Left ventricle myocardium inferior (tissue), 1 donor: ENCODE measurements around the gene CNN3. TPM values are rescaled to one million over a fixed set of nuclear protein-coding genes. Genes with fewer than 3 reads are reported as not detected.

Experiments
- DNase-seq: peaks from one replicate; pipeline ENCODE4 v3.0.0-alpha.2; 2020
- H3K27ac ChIP-seq: fragments of 200-600 bp; replicated peaks from 2 replicates; pipeline ENCODE4 v1.8.0; 2021
- H3K27me3 ChIP-seq: fragments of 200-600 bp; 2 replicates; pipeline ENCODE4 v1.8.0; 2021; ENCODE audit warnings: low read depth
- H3K36me3 ChIP-seq: fragments of 200-600 bp; 2 replicates; pipeline ENCODE4 v1.8.0; 2021
- H3K4me1 ChIP-seq: fragments of 200-600 bp; 2 replicates; pipeline ENCODE4 v1.8.0; 2021
- H3K4me3 ChIP-seq: fragments of 200-600 bp; 2 replicates; pipeline ENCODE4 v1.8.0; 2021; ENCODE audit warnings: mild to moderate bottlenecking, moderate library complexity
- H3K9me3 ChIP-seq: fragments of 200-600 bp; replicated peaks from 2 replicates; pipeline ENCODE4 v1.8.0; 2021
- intact Hi-C: fragments of 100-400 bp; cut with micrococcal nuclease; formaldehyde crosslinking; loops from one replicate; pipeline ENCODE4 v1.11.0; 2022
- total RNA-seq: library from RNA; stranded (reverse); fragmentation: NEBNext Ultra II Directional; extraction: Animal tissue kit (Norgen Biotek cat#: 25700); gene quantifications from one replicate; pipeline ENCODE4 v1.2.1, GENCODE V29; 2021
- TF ChIP-seq, protein P1 (sequence below): fragments of 200-600 bp; IDR thresholded peaks from 2 replicates; pipeline ENCODE4 v1.8.0; 2021; ENCODE audit warnings: antibody characterized with exemption, mild to moderate bottlenecking, borderline replicate concordance
- donor health status: DM: no; HTN: yes; CAD: no; lungs with severe emphysema.

Gene CNN3
- total RNA-seq, 1 donor from 2014 or later, result 67.9 TPM

DNA sequence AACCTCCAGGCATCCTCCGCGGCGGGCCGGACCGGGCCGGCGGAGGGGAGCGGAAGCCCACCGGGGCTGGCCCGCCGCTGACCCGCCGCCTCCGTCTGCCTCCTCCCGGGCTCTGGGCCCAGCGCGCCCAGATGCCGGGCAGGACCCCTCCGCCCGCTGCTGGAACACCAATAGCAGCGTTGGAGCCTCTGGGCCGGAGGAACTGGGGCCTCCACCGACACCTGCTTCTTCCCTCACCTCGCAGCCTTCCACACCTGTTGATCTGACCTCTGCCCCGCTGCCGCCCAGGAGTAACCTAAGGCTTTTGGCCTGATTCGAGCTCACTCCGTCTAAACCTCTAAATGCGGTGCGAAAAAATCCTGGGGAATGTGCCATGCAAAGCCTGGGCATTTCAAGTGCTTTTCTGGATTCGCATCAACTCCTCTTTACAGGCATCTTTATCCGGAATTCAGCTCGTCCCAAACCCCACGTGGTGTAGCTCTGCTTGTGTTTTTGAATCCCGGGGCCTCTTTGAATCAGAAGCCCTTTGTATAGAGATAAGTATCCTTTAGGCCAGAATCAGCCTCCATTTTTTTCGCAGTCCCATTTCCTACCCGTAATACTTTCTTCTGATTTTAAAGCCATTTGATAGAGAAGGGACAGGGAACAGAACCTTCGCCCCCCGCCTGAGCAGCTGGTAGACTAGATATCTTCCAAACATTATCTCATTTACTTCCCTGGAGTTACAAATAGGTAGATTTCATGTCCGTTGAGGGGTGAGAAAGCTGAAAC, 680 bp upstream of the CNN3 start:
- H3K4me3 ChIP-seq, result peak overlapping the region; percentile 80
- no peaks in the 10 kb centered on the region for H3K9me3 ChIP-seq
- no peaks in the 10 kb centered on the region for H3K27me3 ChIP-seq
- peak overlapping the region; percentile 95 for H3K27ac ChIP-seq
- DNase-seq, result no peak
- peaks cover under 1% of the 10 kb centered on the region for H3K36me3 ChIP-seq
- TF ChIP-seq, protein P1, sequence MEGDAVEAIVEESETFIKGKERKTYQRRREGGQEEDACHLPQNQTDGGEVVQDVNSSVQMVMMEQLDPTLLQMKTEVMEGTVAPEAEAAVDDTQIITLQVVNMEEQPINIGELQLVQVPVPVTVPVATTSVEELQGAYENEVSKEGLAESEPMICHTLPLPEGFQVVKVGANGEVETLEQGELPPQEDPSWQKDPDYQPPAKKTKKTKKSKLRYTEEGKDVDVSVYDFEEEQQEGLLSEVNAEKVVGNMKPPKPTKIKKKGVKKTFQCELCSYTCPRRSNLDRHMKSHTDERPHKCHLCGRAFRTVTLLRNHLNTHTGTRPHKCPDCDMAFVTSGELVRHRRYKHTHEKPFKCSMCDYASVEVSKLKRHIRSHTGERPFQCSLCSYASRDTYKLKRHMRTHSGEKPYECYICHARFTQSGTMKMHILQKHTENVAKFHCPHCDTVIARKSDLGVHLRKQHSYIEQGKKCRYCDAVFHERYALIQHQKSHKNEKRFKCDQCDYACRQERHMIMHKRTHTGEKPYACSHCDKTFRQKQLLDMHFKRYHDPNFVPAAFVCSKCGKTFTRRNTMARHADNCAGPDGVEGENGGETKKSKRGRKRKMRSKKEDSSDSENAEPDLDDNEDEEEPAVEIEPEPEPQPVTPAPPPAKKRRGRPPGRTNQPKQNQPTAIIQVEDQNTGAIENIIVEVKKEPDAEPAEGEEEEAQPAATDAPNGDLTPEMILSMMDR, result no peak
- peaks cover 72% of the 10 kb centered on the region for H3K4me1 ChIP-seq
- intact Hi-C loops, result loop anchor here (10.0 kb wide), 1 partner anchor 107 kb away; no protein-coding TSS in a partner anchor

- peak; percentile 64 for DNase-seq
- Histone ChIP-seq H3K27ac (peak overlapping the region; percentile 95), H3K9me3 (no peaks in the 10 kb centered on the region), H3K4me3 (peak overlapping the region; percentile 80), H3K27me3 (no peaks in the 10 kb centered on the region), H3K4me1 (peaks cover 85% of the 10 kb centered on the region), H3K36me3 (no peaks in the 10 kb centered on the region)
- intact Hi-C loops, result loop anchor here (10.0 kb wide), 1 partner anchor 108 kb away; no protein-coding TSS in a partner anchor
- TF ChIP-seq, protein P1, result peak; percentile 67
Observed at GRCh38 chr1:94926126-94926914, 590 bp downstream of the CNN3 start.

DNA sequence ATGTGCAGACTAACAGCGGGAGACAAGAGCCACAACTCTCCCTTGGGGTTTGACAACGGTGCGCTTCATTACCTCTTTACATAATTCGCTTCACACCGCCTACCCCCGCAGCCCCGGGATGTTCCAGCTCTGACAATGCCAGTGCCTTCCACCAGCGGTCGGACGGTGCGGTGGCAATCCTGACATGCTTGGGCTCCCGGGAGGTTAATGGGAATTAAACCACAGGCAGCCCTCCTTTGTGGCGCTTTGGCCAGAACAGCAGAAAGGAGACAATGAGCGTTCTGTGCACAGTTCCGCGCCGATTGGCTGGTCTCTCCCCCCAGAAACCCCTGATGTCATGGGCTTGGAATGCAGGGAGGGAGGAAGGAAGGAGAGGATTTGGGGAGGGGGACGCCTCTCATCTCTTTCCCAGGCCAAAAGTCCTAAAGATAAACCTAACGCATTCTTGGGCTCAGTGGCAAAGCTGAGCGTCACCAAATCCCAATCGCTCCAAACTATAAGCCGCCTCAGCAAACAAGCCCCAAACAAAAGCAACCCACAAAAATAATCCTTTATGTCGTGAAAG, 1.3 kb downstream of the CNN3 start:
- no peaks in the 10 kb centered on the region for H3K27me3 ChIP-seq
- intact Hi-C loops, result loop anchor here (10.0 kb wide), 1 partner anchor 109 kb away; no protein-coding TSS in a partner anchor

DNA sequence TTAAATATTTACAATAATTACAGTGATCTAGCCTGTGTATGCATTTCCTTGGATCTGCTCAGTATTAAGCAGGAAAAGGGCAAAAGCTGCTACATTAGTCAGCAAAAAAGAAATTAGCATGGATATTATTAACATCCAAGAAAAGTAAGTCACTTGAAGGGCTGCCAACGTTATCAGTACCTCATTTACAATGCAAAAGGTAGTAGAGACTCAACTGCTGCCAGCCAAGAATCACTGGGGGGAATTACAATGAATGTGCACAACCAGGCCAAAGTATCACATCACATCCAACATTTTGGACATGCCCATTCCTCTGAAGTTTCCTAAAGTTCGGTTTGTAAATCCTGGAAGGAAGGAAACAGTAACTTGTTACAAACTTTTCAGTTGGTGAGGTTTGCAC, 1.9 kb downstream of the CNN3 start:
- TF ChIP-seq, protein P1, result no peak
- intact Hi-C loops, result loop anchor here (10.0 kb wide), 1 partner anchor 110 kb away; no protein-coding TSS in a partner anchor
- Histone ChIP-seq H3K4me3 (peak overlapping the region; percentile 80), H3K27ac (peak overlapping the region; percentile 95), H3K4me1 (peaks cover 97% of the 10 kb centered on the region), H3K36me3 (no peaks in the 10 kb centered on the region), H3K9me3 (no peaks in the 10 kb centered on the region), H3K27me3 (no peaks in the 10 kb centered on the region)
- no peak for DNase-seq

More for the DNA sequence above, 1.3 kb downstream of the CNN3 start:
- Histone ChIP-seq H3K27ac (peak overlapping the region; percentile 95), H3K4me1 (peaks cover 92% of the 10 kb centered on the region), H3K36me3 (no peaks in the 10 kb centered on the region), H3K9me3 (no peaks in the 10 kb centered on the region), H3K4me3 (peak overlapping the region; percentile 80)
- peak; percentile 69 for DNase-seq
- TF ChIP-seq, protein P1, result peak; percentile 16

GRCh38 chr1:94922761-94923331, 4.1 kb downstream of the CNN3 start:
- TF ChIP-seq, protein P1, result no peak
- no peaks in the 10 kb centered on the region for H3K9me3 ChIP-seq
- peak overlapping the region; percentile 80 for H3K4me3 ChIP-seq
- intact Hi-C loops, result loop anchor here (10.0 kb wide), 1 partner anchor 112 kb away; no protein-coding TSS in a partner anchor
- DNase-seq, result no peak
- peaks cover 97% of the 10 kb centered on the region for H3K4me1 ChIP-seq
- peak overlapping the region; percentile 95 for H3K27ac ChIP-seq
- no peaks in the 10 kb centered on the region for H3K36me3 ChIP-seq
- no peaks in the 10 kb centered on the region for H3K27me3 ChIP-seq
